Adrenal gland (tissue), 12 donors: ENCODE results near the gene B4GAT1. TPM values are rescaled to one million over a fixed set of nuclear protein-coding genes. Genes with fewer than 3 reads are reported as not detected.

Source experiments
- DNase-seq, 7 donors: peaks; one replicate each; pipeline ENCODE4 v3.0.0-alpha.2; 2019 to 2020
- H3K27ac ChIP-seq, 5 donors: fragments of 200-600 bp; sonication (generic) in 4 of 5; 1 replicate in 3 of 5; 2 replicates in 2 of 5; pipeline versions ENCODE4 v1.5.1 to v1.8.0; 2016 to 2020; ENCODE audit warnings: mild to moderate bottlenecking in 1 of 5
- H3K27me3 ChIP-seq: fragments of 200-600 bp; 2 replicates; pipeline ENCODE4 v1.8.0; 2021
- H3K36me3 ChIP-seq, 2 donors: fragments of 200-600 bp; replicated peaks in 1 of 2; 1 replicate in 1 of 2; 2 replicates in 1 of 2; pipeline versions ENCODE4 v1.5.1 to v1.8.0; 2018 to 2022
- H3K4me1 ChIP-seq, 2 donors: fragments of 200-600 bp; replicated peaks in 1 of 2; 1 replicate in 1 of 2; 2 replicates in 1 of 2; pipeline versions ENCODE4 v1.5.1 to v1.8.0; 2018 to 2021
- H3K4me3 ChIP-seq, 4 donors: fragments of 200-600 bp; sonication (generic) in 3 of 4; one replicate each; pipeline ENCODE4 v1.5.1; 2016 to 2018
- H3K9me3 ChIP-seq, 3 donors: fragments of 200-600 bp; sonication (generic) in 1 of 3; replicated peaks in 1 of 3; 1 replicate in 2 of 3; 2 replicates in 1 of 3; pipeline versions ENCODE4 v1.5.1 to v1.8.0; 2016 to 2021
- CTCF ChIP-seq, 6 experiments: fragments of 450-650 bp in 4 of 6; fragments of 200-600 bp in 2 of 6; sonication (generic) in 1 of 6; IDR thresholded peaks; 1 replicate in 5 of 6; 2 replicates in 1 of 6; pipeline versions ENCODE4 v1.5.1 to v1.8.0; 2016 to 2021; ENCODE audit warnings: antibody characterized with exemption in 6 of 6, mild to moderate bottlenecking in 2 of 6, moderate library complexity in 1 of 6
- POLR2A ChIP-seq, 2 donors: fragments of 450-650 bp; IDR thresholded peaks; one replicate each; pipeline ENCODE4 v1.6.1; 2017; ENCODE audit warnings: antibody characterized with exemption in 2 of 2, mild to moderate bottlenecking in 2 of 2, moderate library complexity in 1 of 2
- WGBS, 4 donors: extraction: QIAGEN DNeasy Blood & Tissue Kit in 2 of 4; methylation state at CpG; one replicate each; pipeline versions ENCODE4 v1.1.5 to v1.1.7; 2013 to 2017; 5-methylcytosine and 5-hydroxymethylcytosine counted together
- intact Hi-C, 2 donors: fragments of 100-400 bp; cut with DNase I; formaldehyde crosslinking; loops; one replicate each; pipeline versions ENCODE4 v1.14.1 to v1.15.0; 2022 to 2023
- polyA plus RNA-seq, 3 donors: library from polyadenylated mRNA; stranded (reverse); fragments of 200-250 nt in 2 of 3; fragments of 350-450 nt in 1 of 3; fragmentation: Illumina TruSeq in 1 of 3; extraction: RNeasy Lipid Tissue Mini Kit (QIAGEN cat#74804) in 1 of 3; gene quantifications; one replicate each; pipeline ENCODE4 v1.2.3, GENCODE V29; 2013 to 2014
- total RNA-seq, 9 donors: library from RNA; depleted of rRNA in 4 of 9; stranded (reverse); fragments of >200 nt in 4 of 9; fragments of 120-200 nt in 1 of 9; fragmentation: NEBNext Ultra II Directional in 1 of 9; extraction: Animal tissue kit (Norgen Biotek cat#: 25700) in 1 of 9; gene quantifications; one replicate each; pipeline versions ENCODE4 v1.1.0 to v1.2.4, GENCODE V29; 2013 to 2023
- donor health status: healthy with polysubstance abuse.
- donor health status: Bipolar disorder and iron deficiency.
- donor health status: DM: yes; HTN: yes; CAD: no.
- donor health status: DM: no; HTN: no; CAD: no.
- donor health status: DM: no; HTN: no; CAD: no.
- donor health status: DM: yes; HTN: yes; CAD: no.

Gene B4GAT1
- total and polyA plus RNA-seq, 12 donors, result 20.8 to 115 (median 44.0) TPM

- Histone ChIP-seq H3K27me3 (no peaks in the 10 kb centered on the region), H3K9me3 (no peaks in the 10 kb centered on the region), H3K36me3 (peaks cover 0 to 11% of the 10 kb centered on the region in 2 donors), H3K27ac (no peak overlapping the region), H3K4me3 (no peak overlapping the region), H3K4me1 (peaks cover 10 to 22% of the 10 kb centered on the region in 2 donors)
- peak in 1 of 7 donors; percentile 13 for DNase-seq
- no peak for TF ChIP-seq POLR2A (IDR thresholded peaks at IDR 0.05)
- no peak for TF ChIP-seq CTCF (IDR thresholded peaks at IDR 0.05)
- intact Hi-C loops, result no loop called here
- WGBS, 4 donors, result 87 to 88% (median 87%) methylated on average over 11 to 29 of the region's 29 CpGs
Measured at GRCh38 chr11:66333896-66334604, 13.4 kb downstream of the B4GAT1 start.

- Histone ChIP-seq H3K4me3 (no peak overlapping the region), H3K36me3 (peaks cover 0 to 7% of the 10 kb centered on the region in 2 donors), H3K27me3 (no peaks in the 10 kb centered on the region), H3K9me3 (no peaks in the 10 kb centered on the region), H3K4me1 (peaks cover 10 to 28% of the 10 kb centered on the region in 2 donors), H3K27ac (no peak overlapping the region)
- TF ChIP-seq CTCF (IDR thresholded peaks at IDR 0.05) (no peak), POLR2A (IDR thresholded peaks at IDR 0.05) (no peak)
- WGBS, 4 donors, result 83 to 100% (median 89%) methylated on average over 7 to 19 of the region's 19 CpGs
- peak in 1 of 7 donors; percentile 9 for DNase-seq
- intact Hi-C loops, result no loop called here
Measured at GRCh38 chr11:66333220-66333877, 14.1 kb downstream of the B4GAT1 start.

GRCh38 chr11:66332371-66333219 is 14.8 kb downstream of the B4GAT1 start:
- Histone ChIP-seq H3K27ac (no peak overlapping the region), H3K36me3 (peaks cover 0 to 7% of the 10 kb centered on the region in 2 donors), H3K4me1 (peaks cover 10 to 35% of the 10 kb centered on the region in 2 donors), H3K27me3 (no peaks in the 10 kb centered on the region), H3K4me3 (no peak overlapping the region), H3K9me3 (no peaks in the 10 kb centered on the region)
- WGBS, 4 donors, result 79 to 84% (median 83%) methylated on average over 13 to 18 of the region's 18 CpGs
- DNase-seq, result peak in 1 of 7 donors; percentile 11
- TF ChIP-seq POLR2A (IDR thresholded peaks at IDR 0.05) (no peak), CTCF (IDR thresholded peaks at IDR 0.05) (no peak)
- intact Hi-C loops, result no loop called here
